ENCODE results near the gene OR10A6. TPM values are rescaled to one million over a fixed set of nuclear protein-coding genes. Genes with fewer than 3 reads are reported as not detected.

The OR10A6 gene
- total RNA-seq, 4 donors from 2014 or later = not detected

DNA sequence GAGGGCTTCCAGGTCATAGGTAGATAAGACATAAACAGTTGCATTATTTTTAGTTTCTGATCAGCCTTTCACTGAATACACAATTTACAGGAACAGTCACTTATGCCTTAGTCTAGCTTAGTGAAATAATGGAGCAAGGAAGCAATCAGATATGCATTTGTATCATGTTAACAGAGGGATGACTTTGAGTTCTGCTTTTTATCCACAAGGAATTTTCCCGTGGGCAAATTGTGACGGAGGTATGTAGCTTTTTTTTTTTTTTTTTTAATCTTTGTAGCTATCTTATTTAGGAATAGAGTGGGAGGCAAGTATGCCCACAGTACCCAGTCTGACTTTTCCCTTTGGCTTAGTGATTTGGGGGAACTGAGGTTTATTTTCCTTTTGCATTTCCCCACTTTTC lies 37.6 kb upstream of the OR10A6 start:
- DNase-seq (ENCODE audit: low spot score) = no peak
- ATAC-seq (ENCODE audit: low FRiP score) = no peak
- TF ChIP-seq, protein P1, sequence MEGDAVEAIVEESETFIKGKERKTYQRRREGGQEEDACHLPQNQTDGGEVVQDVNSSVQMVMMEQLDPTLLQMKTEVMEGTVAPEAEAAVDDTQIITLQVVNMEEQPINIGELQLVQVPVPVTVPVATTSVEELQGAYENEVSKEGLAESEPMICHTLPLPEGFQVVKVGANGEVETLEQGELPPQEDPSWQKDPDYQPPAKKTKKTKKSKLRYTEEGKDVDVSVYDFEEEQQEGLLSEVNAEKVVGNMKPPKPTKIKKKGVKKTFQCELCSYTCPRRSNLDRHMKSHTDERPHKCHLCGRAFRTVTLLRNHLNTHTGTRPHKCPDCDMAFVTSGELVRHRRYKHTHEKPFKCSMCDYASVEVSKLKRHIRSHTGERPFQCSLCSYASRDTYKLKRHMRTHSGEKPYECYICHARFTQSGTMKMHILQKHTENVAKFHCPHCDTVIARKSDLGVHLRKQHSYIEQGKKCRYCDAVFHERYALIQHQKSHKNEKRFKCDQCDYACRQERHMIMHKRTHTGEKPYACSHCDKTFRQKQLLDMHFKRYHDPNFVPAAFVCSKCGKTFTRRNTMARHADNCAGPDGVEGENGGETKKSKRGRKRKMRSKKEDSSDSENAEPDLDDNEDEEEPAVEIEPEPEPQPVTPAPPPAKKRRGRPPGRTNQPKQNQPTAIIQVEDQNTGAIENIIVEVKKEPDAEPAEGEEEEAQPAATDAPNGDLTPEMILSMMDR (IDR thresholded peaks at IDR 0.05) = no peak

DNA sequence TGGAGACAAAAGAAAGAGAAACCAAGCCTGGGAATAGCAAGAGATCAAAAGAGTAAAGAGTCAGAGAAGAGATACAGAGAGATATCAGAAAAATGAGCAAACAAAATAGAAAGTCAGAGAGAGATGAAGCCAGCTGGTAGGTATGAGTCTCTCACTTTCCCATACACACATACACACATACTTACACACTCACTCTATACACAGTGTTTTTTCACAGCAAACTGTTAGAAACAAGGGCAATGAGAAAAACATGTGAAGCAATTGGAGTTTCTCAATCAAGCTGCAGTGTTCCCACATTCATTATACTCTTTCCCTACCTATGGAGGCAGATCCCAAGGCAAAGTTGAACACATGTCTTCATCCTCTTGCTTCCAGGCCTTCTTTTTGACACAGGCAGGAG lies 36.8 kb upstream of the OR10A6 start:
- DNase-seq (ENCODE audit: low spot score) (no peak), ATAC-seq (ENCODE audit: low FRiP score) (no peak)
- TF ChIP-seq, protein P1 (IDR thresholded peaks at IDR 0.05) = no peak

DNA sequence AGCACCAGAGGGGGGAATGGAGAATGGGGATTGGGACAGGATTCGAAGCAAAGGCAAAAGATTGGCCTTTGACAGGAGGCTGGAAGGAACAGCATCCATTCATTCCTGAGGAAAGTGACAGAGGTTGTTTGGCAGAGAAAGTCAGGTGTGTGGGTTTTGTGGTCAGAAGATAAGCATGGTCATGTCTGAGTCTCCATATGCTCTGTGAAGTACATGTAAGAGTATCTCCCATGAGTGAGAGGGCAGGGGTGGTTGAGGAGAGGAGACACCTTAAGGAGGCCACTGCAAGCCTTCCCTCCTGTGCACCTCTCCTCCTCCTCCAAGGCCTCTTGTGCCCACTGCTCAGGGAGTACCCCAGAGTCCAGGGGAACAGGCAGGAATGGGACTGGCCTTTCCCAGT lies 36.0 kb upstream of the OR10A6 start:
- no peak for ATAC-seq (ENCODE audit: low FRiP score)
- no peak for DNase-seq (ENCODE audit: low spot score)
- TF ChIP-seq, protein P1 (IDR thresholded peaks at IDR 0.05) = no peak

DNA sequence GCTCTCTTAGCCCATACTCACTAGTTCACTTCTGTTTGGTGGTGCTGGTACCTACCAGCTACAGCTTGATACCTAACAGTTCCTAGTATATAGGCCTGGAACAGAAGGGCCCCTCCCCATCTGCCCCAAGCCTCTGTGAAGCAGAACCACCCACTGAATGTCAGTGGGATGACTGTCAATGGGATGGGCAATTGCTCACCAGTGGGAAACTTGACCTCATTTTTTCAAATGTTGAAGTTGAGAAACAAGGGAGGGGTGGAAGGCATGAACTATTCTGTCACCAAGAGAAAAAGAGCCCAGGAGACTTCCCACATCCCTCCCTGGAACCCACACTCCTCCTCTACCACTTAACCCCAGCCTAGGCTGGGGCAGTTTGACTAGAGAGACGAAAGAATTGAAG lies 34.3 kb upstream of the OR10A6 start, which contains the start of gene NLRP10:
NLRP10 (minus strand) TSS at position 62 of the 400 bp plus-strand sequence. CDS start 1,952 bp downstream, outside the sequence.
- DNase-seq (ENCODE audit: low spot score) = no peak
- ATAC-seq (ENCODE audit: low FRiP score) = no peak
- TF ChIP-seq, protein P1 (IDR thresholded peaks at IDR 0.05) = no peak

DNA sequence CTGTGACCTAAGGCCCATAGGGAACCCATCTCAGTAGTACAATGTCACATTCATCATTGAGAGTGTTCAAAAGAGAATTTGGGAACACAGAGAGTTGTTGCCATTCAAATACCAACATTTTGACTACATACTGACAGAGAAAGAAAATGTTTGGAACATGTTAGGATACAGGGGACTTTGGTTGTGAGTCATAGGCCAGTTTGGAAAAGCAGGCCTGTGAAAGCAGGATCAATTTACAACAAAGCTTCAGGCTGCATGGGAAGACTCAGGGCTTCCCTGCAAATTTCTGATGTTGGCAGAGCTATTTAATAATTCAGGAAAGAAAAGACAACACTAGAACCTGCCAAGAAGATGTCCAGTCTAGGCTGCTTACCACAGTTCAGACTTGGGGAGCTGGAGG lies 33.8 kb upstream of the OR10A6 start:
- TF ChIP-seq, protein P1 (IDR thresholded peaks at IDR 0.05) = no peak
- ATAC-seq (ENCODE audit: low FRiP score) (no peak), DNase-seq (ENCODE audit: low spot score) (no peak)

DNA sequence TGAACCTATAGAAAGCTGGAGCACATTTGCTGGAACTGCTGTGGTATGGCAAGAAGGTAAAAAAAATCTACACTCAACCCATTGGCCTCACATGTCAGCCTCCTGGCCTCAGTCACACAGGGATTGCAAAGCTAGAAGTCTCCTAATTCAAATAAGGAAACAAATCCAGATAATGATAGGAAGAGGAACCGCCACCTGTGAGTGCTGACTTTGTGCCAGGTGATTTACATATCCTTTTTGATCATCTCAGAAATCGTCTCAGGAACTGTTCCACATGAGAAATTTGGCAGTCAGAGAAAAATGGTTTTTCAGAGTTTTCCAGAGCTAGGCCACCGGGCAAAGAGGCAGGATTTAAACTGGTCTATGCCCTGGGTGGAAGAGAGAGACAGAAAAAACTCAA lies 33.2 kb upstream of the OR10A6 start:
- ATAC-seq (ENCODE audit: low FRiP score) = no peak
- TF ChIP-seq, protein P1 (IDR thresholded peaks at IDR 0.05) = no peak
- no peak for DNase-seq (ENCODE audit: low spot score)

DNA sequence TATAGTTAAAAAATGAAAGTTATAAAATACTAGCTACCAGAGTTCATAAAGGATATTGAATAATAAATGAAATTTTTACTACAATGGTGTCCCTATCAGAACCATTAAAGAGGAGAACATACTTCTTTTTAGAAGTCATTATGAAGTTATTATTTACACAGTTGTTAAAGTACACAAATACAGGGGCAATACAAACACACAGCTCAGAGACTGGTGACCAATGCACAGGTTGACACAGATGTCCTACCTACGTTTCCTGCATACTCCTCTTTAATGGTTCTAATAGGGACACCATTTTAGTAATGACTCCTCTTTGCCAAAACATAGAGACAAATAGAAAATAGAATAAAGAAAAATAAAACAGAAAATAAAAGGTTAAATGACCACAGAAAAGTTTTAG lies 24.1 kb upstream of the OR10A6 start:
- DNase-seq (ENCODE audit: low spot score) (no peak), ATAC-seq (ENCODE audit: low FRiP score) (no peak)
- TF ChIP-seq, protein P1 (IDR thresholded peaks at IDR 0.05) = no peak

Measured in omental fat pad (tissue), 4 donors.